Transverse colon (tissue), 4 donors: Measurements from ENCODE around the gene ARGLU1. TPM values are rescaled to one million over a fixed set of nuclear protein-coding genes. Genes with fewer than 3 reads are reported as not detected.

ENCODE experiments used
- DNase-seq: peaks from one replicate; pipeline ENCODE4 v3.0.0-alpha.2; 2019
- H3K27ac ChIP-seq, 4 donors: fragments of 200-600 bp; sonication (generic); 2 replicates each; pipeline ENCODE4 v1.5.1; 2016 to 2018; ENCODE audit warnings: inconsistent platforms in 4 of 4
- H3K27me3 ChIP-seq: fragments of 200-600 bp; sonication (generic); 2 replicates; pipeline ENCODE4 v1.5.1; 2017; ENCODE audit warnings: inconsistent platforms
- H3K36me3 ChIP-seq, 4 donors: fragments of 200-600 bp; sonication (generic); 2 replicates each; pipeline ENCODE4 v1.5.1; 2017 to 2019; ENCODE audit warnings: inconsistent platforms in 4 of 4
- H3K4me1 ChIP-seq, 4 donors: fragments of 200-600 bp; sonication (generic); 2 replicates each; pipeline ENCODE4 v1.5.1; 2017 to 2020; ENCODE audit warnings: inconsistent platforms in 4 of 4
- H3K4me3 ChIP-seq, 4 donors: fragments of 200-600 bp; sonication (generic); 1 replicate in 1 of 4; 2 replicates in 3 of 4; pipeline versions ENCODE4 v1.5.1 to v1.6.1; 2017 to 2019; ENCODE audit warnings: inconsistent platforms in 4 of 4
- H3K9me3 ChIP-seq, 2 donors: fragments of 200-600 bp; sonication (generic); 2 replicates each; pipeline ENCODE4 v1.5.1; 2017 to 2019; ENCODE audit warnings: inconsistent platforms in 2 of 2
- EP300 ChIP-seq: sonication (generic); formaldehyde crosslinking; IDR thresholded peaks from one replicate; pipeline ENCODE4 v1.6.1; 2017; ENCODE audit warnings: antibody characterized with exemption, low read depth
- POLR2A ChIP-seq: fragments of 450-650 bp; IDR thresholded peaks from one replicate; pipeline ENCODE4 v1.6.1; 2016; ENCODE audit warnings: antibody characterized with exemption, mild to moderate bottlenecking, moderate library complexity
- POLR2AphosphoS5 ChIP-seq, 3 donors: sonication (generic); formaldehyde crosslinking; IDR thresholded peaks; one replicate each; pipeline ENCODE4 v1.6.1; 2016; ENCODE audit warnings: antibody characterized with exemption in 3 of 3
- WGBS, 2 donors: methylation state at CpG; one replicate each; pipeline ENCODE4 v1.1.5; 2018; ENCODE audit warnings: low coverage in 1 of 2; 5-methylcytosine and 5-hydroxymethylcytosine counted together
- in situ Hi-C, 4 donors: fragments of 200-750 bp; cut with MboI; loops; one replicate each; pipeline versions ENCODE4 v1.15.0 to v1.15.1; 2017; ENCODE audit warnings: low sequenced_read_pairs in 3 of 4, low pct_ligation_motif_present in 1 of 4, low pct_unique_long_range_greater_than_20kb in 1 of 4
- intact Hi-C: fragments of 100-400 bp; cut with DNase I; formaldehyde crosslinking; loops from one replicate; pipeline ENCODE4 v1.15.1; 2023; ENCODE audit warnings: low total_unique reads
- total RNA-seq, 4 donors: library from RNA; depleted of rRNA; stranded (reverse); fragments of >200 nt; gene quantifications; one replicate each; pipeline ENCODE4 v1.1.0, GENCODE V29; 2016
- TF ChIP-seq, protein P1 (sequence below), 5 experiments: fragments of 200-600 bp in 3 of 5; fragments of 450-650 bp in 2 of 5; sonication (generic) in 3 of 5; IDR thresholded peaks; 1 replicate in 2 of 5; 2 replicates in 3 of 5; pipeline ENCODE4 v1.5.1; 2016 to 2017; ENCODE audit warnings: antibody characterized with exemption in 5 of 5, inconsistent platforms in 3 of 5, mild to moderate bottlenecking in 2 of 5, moderate library complexity in 1 of 5

The ARGLU1 gene
- total RNA-seq, 4 donors from 2014 or later = 106 to 155 (median 155) TPM

DNA sequence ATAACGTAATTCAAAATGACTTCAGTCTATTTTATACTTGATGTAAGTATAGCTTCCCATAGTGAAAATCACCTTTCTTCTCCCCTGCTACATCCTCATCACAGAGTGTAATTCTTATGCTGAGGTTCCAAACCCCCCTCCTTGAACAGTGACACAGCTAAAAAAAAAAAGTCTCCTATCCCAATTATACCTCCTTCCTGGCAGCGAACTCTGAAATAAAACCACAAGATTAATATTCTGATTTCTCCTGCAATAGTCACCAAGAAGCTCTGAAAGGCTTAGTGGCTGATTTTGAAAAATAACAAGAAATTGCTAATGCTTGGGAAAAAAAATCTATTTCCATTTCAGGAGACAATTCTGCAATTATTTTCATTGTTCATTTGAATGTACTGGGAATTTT, 68.8 kb downstream of the ARGLU1 start:
- no peak for TF ChIP-seq EP300
- no peak for TF ChIP-seq POLR2A
- TF ChIP-seq POLR2AphosphoS5 (IDR thresholded peaks at IDR 0.05) = no peak
- TF ChIP-seq, protein P1, sequence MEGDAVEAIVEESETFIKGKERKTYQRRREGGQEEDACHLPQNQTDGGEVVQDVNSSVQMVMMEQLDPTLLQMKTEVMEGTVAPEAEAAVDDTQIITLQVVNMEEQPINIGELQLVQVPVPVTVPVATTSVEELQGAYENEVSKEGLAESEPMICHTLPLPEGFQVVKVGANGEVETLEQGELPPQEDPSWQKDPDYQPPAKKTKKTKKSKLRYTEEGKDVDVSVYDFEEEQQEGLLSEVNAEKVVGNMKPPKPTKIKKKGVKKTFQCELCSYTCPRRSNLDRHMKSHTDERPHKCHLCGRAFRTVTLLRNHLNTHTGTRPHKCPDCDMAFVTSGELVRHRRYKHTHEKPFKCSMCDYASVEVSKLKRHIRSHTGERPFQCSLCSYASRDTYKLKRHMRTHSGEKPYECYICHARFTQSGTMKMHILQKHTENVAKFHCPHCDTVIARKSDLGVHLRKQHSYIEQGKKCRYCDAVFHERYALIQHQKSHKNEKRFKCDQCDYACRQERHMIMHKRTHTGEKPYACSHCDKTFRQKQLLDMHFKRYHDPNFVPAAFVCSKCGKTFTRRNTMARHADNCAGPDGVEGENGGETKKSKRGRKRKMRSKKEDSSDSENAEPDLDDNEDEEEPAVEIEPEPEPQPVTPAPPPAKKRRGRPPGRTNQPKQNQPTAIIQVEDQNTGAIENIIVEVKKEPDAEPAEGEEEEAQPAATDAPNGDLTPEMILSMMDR (IDR thresholded peaks at IDR 0.05) = no peak
- Histone ChIP-seq H3K36me3 (no peaks in the 10 kb centered on the region), H3K4me1 (peaks cover 0 to 35% (median 16%) of the 10 kb centered on the region in 4 donors), H3K27me3 (no peaks in the 10 kb centered on the region), H3K4me3 (no peak overlapping the region), H3K9me3 (no peaks in the 10 kb centered on the region), H3K27ac (peak overlapping the region; percentile 34 to 69 (median 44))
- WGBS, 2 donors = 57 to 88% methylated on average over 2 of the region's 2 CpGs
- in situ Hi-C loops = no loop called here
- DNase-seq = no peak
- intact Hi-C loops = no loop called here

DNA sequence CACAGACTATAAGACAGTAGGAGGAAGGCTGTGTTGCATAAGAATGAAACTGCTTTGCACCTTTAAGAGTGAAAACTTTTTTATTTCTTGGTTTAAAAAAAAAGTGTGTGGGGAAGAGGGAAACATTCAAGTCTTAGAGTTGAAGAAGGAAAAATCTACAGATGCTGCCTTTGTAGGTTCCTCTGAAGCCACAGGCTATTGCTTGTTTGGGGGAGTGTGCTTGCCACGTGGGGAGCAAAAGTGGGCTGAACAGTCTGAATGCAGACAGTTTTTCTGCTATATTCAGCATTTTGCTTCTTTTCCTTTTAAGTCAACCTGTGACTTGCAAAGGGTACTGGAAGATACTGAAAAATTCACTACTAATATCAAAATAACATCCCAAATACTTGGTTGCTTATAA, 69.4 kb downstream of the ARGLU1 start:
- Histone ChIP-seq H3K9me3 (no peaks in the 10 kb centered on the region), H3K4me3 (no peak overlapping the region), H3K4me1 (peaks cover 0 to 35% (median 16%) of the 10 kb centered on the region in 4 donors), H3K27ac (peak overlapping the region; percentile 34 to 69 (median 44)), H3K27me3 (no peaks in the 10 kb centered on the region), H3K36me3 (no peaks in the 10 kb centered on the region)
- intact Hi-C loops = no loop called here
- DNase-seq = no peak
- in situ Hi-C loops = no loop called here
- 22 to 41% methylated on average over 1 of the region's 1 CpG for WGBS, 2 donors
- no peak for TF ChIP-seq POLR2A
- no peak for TF ChIP-seq EP300
- TF ChIP-seq POLR2AphosphoS5 (IDR thresholded peaks at IDR 0.05) = no peak
- TF ChIP-seq, protein P1 (IDR thresholded peaks at IDR 0.05) = no peak

DNA sequence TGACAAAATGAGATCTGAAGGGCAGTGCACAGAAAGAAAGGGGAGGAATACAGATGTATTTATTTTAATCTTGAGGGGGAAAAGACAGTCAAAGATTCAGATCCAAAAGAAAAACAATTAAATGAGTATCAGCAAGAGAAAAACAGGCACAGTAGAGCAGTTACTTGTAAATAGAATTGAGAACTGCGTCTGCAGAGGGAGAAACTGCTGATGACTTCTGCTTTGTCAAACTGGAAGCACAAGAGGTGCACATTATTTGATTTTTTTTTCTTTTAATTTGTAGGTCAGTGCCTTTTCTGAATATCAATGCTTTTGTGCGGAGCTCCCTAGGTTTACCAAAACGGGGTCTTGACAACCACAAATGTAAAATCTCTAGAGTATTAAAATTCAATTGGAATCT, 69.8 kb downstream of the ARGLU1 start:
- in situ Hi-C loops = no loop called here
- no peak for TF ChIP-seq EP300
- no peak for TF ChIP-seq POLR2AphosphoS5 (IDR thresholded peaks at IDR 0.05)
- TF ChIP-seq, protein P1 (IDR thresholded peaks at IDR 0.05) = no peak
- no peak for TF ChIP-seq POLR2A
- intact Hi-C loops = no loop called here
- H3K4me1 ChIP-seq = peaks cover 0 to 35% (median 16%) of the 10 kb centered on the region in 4 donors
- no peaks in the 10 kb centered on the region for H3K9me3 ChIP-seq
- H3K27ac ChIP-seq = peak overlapping the region; percentile 41 to 69 (median 52)
- 53 to 65% methylated on average over 3 of the region's 3 CpGs for WGBS, 2 donors
- no peak for DNase-seq
- H3K36me3 ChIP-seq = peaks cover 0 to under 1% (median 0%) of the 10 kb centered on the region in 4 donors
- no peaks in the 10 kb centered on the region for H3K27me3 ChIP-seq
- no peak overlapping the region for H3K4me3 ChIP-seq

DNA sequence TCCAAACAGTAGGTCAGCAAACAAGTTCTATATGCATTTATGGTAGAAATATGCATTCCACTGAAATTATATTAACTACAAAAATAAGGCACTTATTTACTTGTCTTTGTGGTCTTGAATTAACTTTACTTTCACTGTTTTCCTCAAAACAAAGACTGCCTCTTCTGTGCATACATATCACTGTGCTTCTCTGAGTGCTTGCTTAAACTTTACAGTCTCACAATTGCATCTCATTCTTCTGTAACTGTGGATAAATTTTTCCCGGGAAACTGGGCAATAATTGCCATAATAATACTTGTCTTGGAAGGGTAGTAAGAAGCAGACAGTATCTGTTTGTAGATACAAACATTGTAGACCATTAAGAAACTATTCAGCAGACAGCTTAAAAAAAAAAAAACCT, 70.9 kb downstream of the ARGLU1 start:
- Histone ChIP-seq H3K9me3 (no peaks in the 10 kb centered on the region), H3K27ac (peak overlapping the region; percentile 58 to 69 (median 62)), H3K4me1 (peaks cover 0 to 36% (median 16%) of the 10 kb centered on the region in 4 donors), H3K36me3 (peaks cover 0 to 11% (median 5%) of the 10 kb centered on the region in 4 donors), H3K4me3 (no peak overlapping the region), H3K27me3 (no peaks in the 10 kb centered on the region)
- in situ Hi-C loops = no loop called here
- DNase-seq = no peak
- TF ChIP-seq, protein P1 (IDR thresholded peaks at IDR 0.05) = no peak
- no peak for TF ChIP-seq POLR2A
- TF ChIP-seq EP300 = no peak
- TF ChIP-seq POLR2AphosphoS5 (IDR thresholded peaks at IDR 0.05) = no peak
- 17 to 25% methylated on average over 1 of the region's 1 CpG for WGBS, 2 donors
- intact Hi-C loops = no loop called here
